GM19023 (cell line): Measurements from ENCODE around the gene SFXN2.

ENCODE experiments used
- ATAC-seq: cut with Tn5 transposase; IDR thresholded peaks from one replicate; pipeline ENCODE4 v1.9.1; 2021; ENCODE audit warnings: mild to moderate bottlenecking, moderate library complexity; ENCODE audit not compliant: unreplicated experiment

SFXN2 gene

GRCh38 chr10:102775201-102775934 lies 60.9 kb downstream of the SFXN2 start:
- ATAC-seq: no peak

GRCh38 chr10:102775935-102776669 lies 61.7 kb downstream of the SFXN2 start:
- no peak for ATAC-seq

- ATAC-seq: no peak
Observed at GRCh38 chr10:102776779-102777456, 62.5 kb downstream of the SFXN2 start.

GRCh38 chr10:102777711-102778453 lies 63.4 kb downstream of the SFXN2 start:
- ATAC-seq: no peak

- ATAC-seq: no peak
Observed at GRCh38 chr10:102778781-102779180, 64.3 kb downstream of the SFXN2 start.

- no peak for ATAC-seq
Observed at GRCh38 chr10:102779680-102780526, 65.5 kb downstream of the SFXN2 start.

- ATAC-seq: no peak
Observed at GRCh38 chr10:102780527-102780808, 66.0 kb downstream of the SFXN2 start.

- ATAC-seq: no peak
Observed at GRCh38 chr10:102781090-102781920, 66.9 kb downstream of the SFXN2 start.

- ATAC-seq: no peak
Observed at GRCh38 chr10:102781921-102782557, 67.6 kb downstream of the SFXN2 start.

- no peak for ATAC-seq
Observed at GRCh38 chr10:102782673-102783551, 68.5 kb downstream of the SFXN2 start.

GRCh38 chr10:102783568-102783967 lies 69.1 kb downstream of the SFXN2 start:
- ATAC-seq: no peak

GRCh38 chr10:102785818-102786217 lies 71.4 kb downstream of the SFXN2 start:
- ATAC-seq: no peak

- ATAC-seq: no peak
Observed at GRCh38 chr10:102791754-102792395, 77.4 kb downstream of the SFXN2 start.
